ENCODE data around the gene QRICH1.

DNA sequence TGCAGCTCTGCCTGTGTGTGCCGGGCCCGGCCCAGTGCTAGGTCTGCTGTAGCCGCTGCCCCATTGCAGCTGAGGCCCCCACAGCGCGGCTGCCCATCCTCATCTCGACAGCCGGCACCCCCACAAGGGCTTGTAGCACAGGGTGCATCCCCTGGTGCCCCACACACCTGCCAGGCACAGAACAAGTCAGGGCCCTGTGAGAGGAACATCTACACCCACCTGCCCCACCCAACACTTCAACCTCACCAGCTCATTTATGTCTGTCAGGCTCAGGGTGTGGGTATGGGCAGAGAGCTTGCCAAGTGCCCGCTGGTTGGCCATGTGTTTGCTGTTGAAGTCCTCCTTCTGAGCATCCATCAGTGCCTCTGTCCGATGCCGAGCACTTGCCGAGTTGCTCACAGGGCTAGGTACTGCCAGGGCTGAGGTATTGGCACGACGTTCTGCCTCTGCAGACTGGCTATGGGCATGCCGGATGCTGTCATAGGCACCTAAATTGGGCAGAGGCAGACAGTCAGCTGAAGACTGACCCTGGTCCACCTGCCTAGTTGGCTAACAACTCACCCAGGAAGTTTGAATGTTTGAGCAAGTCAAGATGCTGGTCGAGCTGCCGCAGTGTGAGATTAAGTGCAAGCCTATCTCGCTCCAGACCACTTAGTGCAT is 29.1 kb upstream of the QRICH1 start:
- TF ChIP-seq, protein P1, sequence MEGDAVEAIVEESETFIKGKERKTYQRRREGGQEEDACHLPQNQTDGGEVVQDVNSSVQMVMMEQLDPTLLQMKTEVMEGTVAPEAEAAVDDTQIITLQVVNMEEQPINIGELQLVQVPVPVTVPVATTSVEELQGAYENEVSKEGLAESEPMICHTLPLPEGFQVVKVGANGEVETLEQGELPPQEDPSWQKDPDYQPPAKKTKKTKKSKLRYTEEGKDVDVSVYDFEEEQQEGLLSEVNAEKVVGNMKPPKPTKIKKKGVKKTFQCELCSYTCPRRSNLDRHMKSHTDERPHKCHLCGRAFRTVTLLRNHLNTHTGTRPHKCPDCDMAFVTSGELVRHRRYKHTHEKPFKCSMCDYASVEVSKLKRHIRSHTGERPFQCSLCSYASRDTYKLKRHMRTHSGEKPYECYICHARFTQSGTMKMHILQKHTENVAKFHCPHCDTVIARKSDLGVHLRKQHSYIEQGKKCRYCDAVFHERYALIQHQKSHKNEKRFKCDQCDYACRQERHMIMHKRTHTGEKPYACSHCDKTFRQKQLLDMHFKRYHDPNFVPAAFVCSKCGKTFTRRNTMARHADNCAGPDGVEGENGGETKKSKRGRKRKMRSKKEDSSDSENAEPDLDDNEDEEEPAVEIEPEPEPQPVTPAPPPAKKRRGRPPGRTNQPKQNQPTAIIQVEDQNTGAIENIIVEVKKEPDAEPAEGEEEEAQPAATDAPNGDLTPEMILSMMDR (conservative IDR thresholded peaks at IDR 0.05 in 1 of 2, IDR thresholded peaks at IDR 0.05 in 1 of 2; ENCODE audit: low read depth in 1 of 2, low read length in 2 of 2) = no peak
- no peak for TF ChIP-seq EZH2 (IDR thresholded peaks at IDR 0.05; ENCODE audit: low read length, missing control alignments)
